Caco-2 (cell line): ENCODE results near the gene AMOTL1. TPM values are rescaled to one million over a fixed set of nuclear protein-coding genes. Genes with fewer than 3 reads are reported as not detected.

ENCODE experiments used
- BruUV-seq: library from RNA; stranded (reverse); fragments of 400-500 nt; replicated peaks from 2 replicates; lab custom pipeline; 2021; lab: Mats Ljungman, UMichigan
- CTCF ChIA-PET: fragments of 300-600 bp; sonication (Branson Sonifier 250); formaldehyde crosslinking; loops from one replicate; lab custom pipeline; 2022; ENCODE audit warnings: antibody characterized with exemption; lab: Charles Lee
- POLR2A ChIA-PET: fragments of 300-600 bp; sonication (Branson Sonifier 250); formaldehyde crosslinking; loops from one replicate; lab custom pipeline; 2022; ENCODE audit warnings: antibody characterized with exemption; lab: Charles Lee
- DNase-seq, 2 experiments: peaks; one replicate each; pipeline versions ENCODE4 v3.0.0 to v3.0.0-alpha.2; 2020 to 2022
- H3K27me3 ChIP-seq: replicated peaks from 2 replicates; pipeline ENCODE4 v1.6.0; 2011; ENCODE audit warnings: low read length; ENCODE audit not compliant: control insufficient read depth, insufficient read depth
- H3K36me3 ChIP-seq: 2 replicates; pipeline ENCODE4 v1.5.1; 2011; ENCODE audit warnings: low read length; ENCODE audit not compliant: control insufficient read depth, insufficient read depth
- H3K4me1 ChIP-seq: fragments of 250-450 bp; sonication (Bioruptor Pico); 2 replicates; pipeline ENCODE4 v1.5.1; 2020; ENCODE audit warnings: mild to moderate bottlenecking
- H3K4me3 ChIP-seq: 2 replicates; pipeline ENCODE4 v1.5.1; 2011; ENCODE audit warnings: low read depth, mild to moderate bottlenecking, control low read depth, low read length
- H3K9me3 ChIP-seq: fragments of 250-450 bp; sonication (Bioruptor Pico); 2 replicates; pipeline ENCODE4 v1.5.1; 2020; ENCODE audit warnings: mild to moderate bottlenecking, moderate library complexity
- H3K27ac Mint-ChIP-seq: one replicate; pipeline ENCODE4 v1.8.0; 2022; ENCODE audit warnings: mixed read lengths; ENCODE audit not compliant: unreplicated experiment
- H3K27me3 Mint-ChIP-seq: one replicate; pipeline ENCODE4 v1.8.0; 2022; ENCODE audit warnings: mixed read lengths; ENCODE audit not compliant: insufficient read depth, unreplicated experiment
- H3K36me3 Mint-ChIP-seq: one replicate; pipeline ENCODE4 v1.8.0; 2022; ENCODE audit warnings: mild to moderate bottlenecking, mixed read lengths; ENCODE audit not compliant: insufficient read depth, unreplicated experiment
- H3K4me1 Mint-ChIP-seq: one replicate; pipeline ENCODE4 v1.8.0; 2022; ENCODE audit warnings: low read depth, mixed read lengths; ENCODE audit not compliant: unreplicated experiment
- H3K4me3 Mint-ChIP-seq: one replicate; pipeline ENCODE4 v1.8.0; 2022; ENCODE audit warnings: mild to moderate bottlenecking, moderate library complexity, mixed read lengths; ENCODE audit not compliant: unreplicated experiment
- H3K9me3 Mint-ChIP-seq: one replicate; pipeline ENCODE4 v1.8.0; 2022; ENCODE audit warnings: mixed read lengths; ENCODE audit not compliant: unreplicated experiment
- CTCF ChIP-seq, 2 experiments: fragments of 200-600 bp in 1 of 2; IDR thresholded peaks; 1 replicate in 1 of 2; 2 replicates in 1 of 2; pipeline versions ENCODE4 v1.5.1 to v1.8.0; 2011 to 2022; ENCODE audit warnings: antibody characterized with exemption in 1 of 2, control low read depth in 1 of 2, inconsistent platforms in 1 of 2, low read depth in 1 of 2, low read length in 1 of 2, mild to moderate bottlenecking in 1 of 2, moderate library complexity in 1 of 2; ENCODE audit not compliant: insufficient read depth in 1 of 2, severe bottlenecking in 1 of 2, unreplicated experiment in 1 of 2
- intact Hi-C: fragments of 100-400 bp; cut with micrococcal nuclease; formaldehyde crosslinking; loops from one replicate; pipeline ENCODE4 v1.10.0; 2022; ENCODE audit not compliant: unreplicated experiment
- total RNA-seq: library from RNA; stranded (reverse); gene quantifications from 2 replicates; pipeline ENCODE4 v1.2.3, GENCODE V29; 2022

The AMOTL1 gene
- total RNA-seq, 1 experiment from 2014 or later = 60.8 TPM

- Mint-ChIP-seq H3K27me3 (no peaks in the 10 kb centered on the region), H3K27ac (no peak overlapping the region), H3K4me1 (peaks cover 15% of the 10 kb centered on the region), H3K36me3 (peaks cover 71% of the 10 kb centered on the region), H3K9me3 (no peaks in the 10 kb centered on the region), H3K4me3 (no peak overlapping the region)
- peaks cover 4% of the 10 kb centered on the region; the same call in 1 of the 2 replicates for H3K36me3 ChIP-seq
- no TSS peak for BruUV-seq
- H3K27me3 ChIP-seq = no peaks in the 10 kb centered on the region
- H3K4me3 ChIP-seq = no peak overlapping the region
- H3K4me1 ChIP-seq = peaks cover 32% of the 10 kb centered on the region
- H3K9me3 ChIP-seq = no peaks in the 10 kb centered on the region
- intact Hi-C loops = no loop called here
- no peak for TF ChIP-seq CTCF (IDR thresholded peaks at IDR 0.05; ENCODE audit: insufficient read depth in 1 of 2, low read depth in 1 of 2, low read length in 1 of 2, severe bottlenecking in 1 of 2, unreplicated experiment in 1 of 2)
- DNase-seq = no peak
- ChIA-PET POLR2A (no interaction called here), CTCF (no interaction called here)
Observed at GRCh38 chr11:94838027-94838731, 70.0 kb downstream of the AMOTL1 start.

GRCh38 chr11:94840209-94840608 lies 72.1 kb downstream of the AMOTL1 start:
- no peaks in the 10 kb centered on the region for H3K27me3 Mint-ChIP-seq
- Histone ChIP-seq H3K4me1 (peaks cover 12% of the 10 kb centered on the region), H3K27me3 (no peaks in the 10 kb centered on the region), H3K4me3 (no peak overlapping the region), H3K9me3 (no peaks in the 10 kb centered on the region), H3K36me3 (peaks cover 3% of the 10 kb centered on the region; the same call in 1 of the 2 replicates)
- TF ChIP-seq CTCF (IDR thresholded peaks at IDR 0.05; ENCODE audit: insufficient read depth in 1 of 2, low read depth in 1 of 2, low read length in 1 of 2, severe bottlenecking in 1 of 2, unreplicated experiment in 1 of 2) = no peak
- no peak for DNase-seq
- H3K27ac Mint-ChIP-seq = no peak overlapping the region
- H3K4me3 Mint-ChIP-seq = no peak overlapping the region
- peaks cover 76% of the 10 kb centered on the region for H3K36me3 Mint-ChIP-seq
- intact Hi-C loops = no loop called here
- BruUV-seq = no TSS peak
- ChIA-PET CTCF (no interaction called here), POLR2A (no interaction called here)
- H3K9me3 Mint-ChIP-seq = no peaks in the 10 kb centered on the region
- H3K4me1 Mint-ChIP-seq = peaks cover 7% of the 10 kb centered on the region

- H3K36me3 Mint-ChIP-seq = peaks cover 64% of the 10 kb centered on the region
- intact Hi-C loops = no loop called here
- no peaks in the 10 kb centered on the region for H3K9me3 Mint-ChIP-seq
- Histone ChIP-seq H3K27me3 (no peaks in the 10 kb centered on the region), H3K9me3 (no peaks in the 10 kb centered on the region), H3K4me1 (no peaks in the 10 kb centered on the region), H3K4me3 (no peak overlapping the region), H3K36me3 (peaks cover 3% of the 10 kb centered on the region; the same call in 1 of the 2 replicates)
- H3K4me1 Mint-ChIP-seq = peaks cover 5% of the 10 kb centered on the region
- no peak for TF ChIP-seq CTCF (IDR thresholded peaks at IDR 0.05; ENCODE audit: insufficient read depth in 1 of 2, low read depth in 1 of 2, low read length in 1 of 2, severe bottlenecking in 1 of 2, unreplicated experiment in 1 of 2)
- CTCF ChIA-PET = interaction anchor here (1.8 kb wide), 1 partner anchor 9 kb away, joined by 4 read pairs; no protein-coding TSS in a partner anchor
- no peak overlapping the region for H3K27ac Mint-ChIP-seq
- no peak overlapping the region for H3K4me3 Mint-ChIP-seq
- POLR2A ChIA-PET = interaction anchor here (0.6 kb wide), 1 partner anchor 59 kb away, joined by 3 read pairs; no protein-coding TSS in a partner anchor
- DNase-seq = no peak
- no TSS peak for BruUV-seq
- no peaks in the 10 kb centered on the region for H3K27me3 Mint-ChIP-seq
Observed at GRCh38 chr11:94844031-94844430, 75.9 kb downstream of the AMOTL1 start.
